ENCODE results near the gene ACSL4. TPM values are rescaled to one million over a fixed set of nuclear protein-coding genes. Genes with fewer than 3 reads are reported as not detected.
"Not testable (repeated sequence)": the region's sequence is repeated elsewhere in the genome, so short reads cannot be mapped to it uniquely, and the experiment has no call there.

ACSL4 gene
- total RNA-seq, 1 donor from 2014 or later, result 34.9 TPM

- DNase-seq, result no peak
These were observed 4.9 kb downstream of the ACSL4 start for GRCh38 chrX:109728173-109728535.

- not testable (repeated sequence) for DNase-seq
These were observed 8.1 kb downstream of the ACSL4 start for GRCh38 chrX:109724971-109725370.

- peak; percentile 4 for DNase-seq
These were observed 12.1 kb downstream of the ACSL4 start for GRCh38 chrX:109720947-109721346.

- DNase-seq, result no peak
These were observed 13.8 kb downstream of the ACSL4 start for GRCh38 chrX:109719264-109719663.

GRCh38 chrX:109716431-109717028 lies 16.5 kb downstream of the ACSL4 start:
- no peak for DNase-seq

GRCh38 chrX:109714340-109714958 lies 18.6 kb downstream of the ACSL4 start:
- DNase-seq, result no peak

- DNase-seq, result no peak
These were observed 22.9 kb downstream of the ACSL4 start for GRCh38 chrX:109710181-109710580.

- no peak for DNase-seq
These were observed 23.9 kb downstream of the ACSL4 start for GRCh38 chrX:109709129-109709631.

- DNase-seq, result no peak
These were observed 25.3 kb downstream of the ACSL4 start for GRCh38 chrX:109707720-109708119.

GRCh38 chrX:109707319-109707718 lies 25.7 kb downstream of the ACSL4 start:
- DNase-seq, result no peak

GRCh38 chrX:109704563-109704962 lies 28.5 kb downstream of the ACSL4 start:
- DNase-seq, result no peak

- DNase-seq, result no peak
These were observed 35.2 kb downstream of the ACSL4 start for GRCh38 chrX:109697855-109698254.

GRCh38 chrX:109696146-109696740 lies 36.8 kb downstream of the ACSL4 start:
- no peak for DNase-seq

- DNase-seq, result no peak
These were observed 37.4 kb downstream of the ACSL4 start for GRCh38 chrX:109695637-109696036.

GRCh38 chrX:109691752-109692151 lies 41.3 kb downstream of the ACSL4 start:
- DNase-seq, result no peak

GRCh38 chrX:109691277-109691676 lies 41.8 kb downstream of the ACSL4 start:
- no peak for DNase-seq

GRCh38 chrX:109687903-109688302 lies 45.2 kb downstream of the ACSL4 start:
- DNase-seq, result no peak

GRCh38 chrX:109685656-109686078 lies 47.4 kb downstream of the ACSL4 start:
- DNase-seq, result no peak

- DNase-seq, result no peak
These were observed 48.9 kb downstream of the ACSL4 start for GRCh38 chrX:109684136-109684535.

- DNase-seq, result no peak
These were observed 51.5 kb downstream of the ACSL4 start for GRCh38 chrX:109681475-109682081.

- DNase-seq, result no peak
These were observed 53.2 kb downstream of the ACSL4 start for GRCh38 chrX:109679820-109680219.

GRCh38 chrX:109672239-109672638 lies 60.8 kb downstream of the ACSL4 start:
- no peak for DNase-seq

- DNase-seq, result not testable (repeated sequence)
These were observed 61.9 kb downstream of the ACSL4 start for GRCh38 chrX:109671170-109671569.
